ENCODE data around the gene C1QL4. TPM values are rescaled to one million over a fixed set of nuclear protein-coding genes. Genes with fewer than 3 reads are reported as not detected.
"Not testable (repeated sequence)": the region's sequence is repeated elsewhere in the genome, so short reads cannot be mapped to it uniquely, and the experiment has no call there.

Gene C1QL4
- total RNA-seq, 1 donor from 2014 or later = not detected

DNA sequence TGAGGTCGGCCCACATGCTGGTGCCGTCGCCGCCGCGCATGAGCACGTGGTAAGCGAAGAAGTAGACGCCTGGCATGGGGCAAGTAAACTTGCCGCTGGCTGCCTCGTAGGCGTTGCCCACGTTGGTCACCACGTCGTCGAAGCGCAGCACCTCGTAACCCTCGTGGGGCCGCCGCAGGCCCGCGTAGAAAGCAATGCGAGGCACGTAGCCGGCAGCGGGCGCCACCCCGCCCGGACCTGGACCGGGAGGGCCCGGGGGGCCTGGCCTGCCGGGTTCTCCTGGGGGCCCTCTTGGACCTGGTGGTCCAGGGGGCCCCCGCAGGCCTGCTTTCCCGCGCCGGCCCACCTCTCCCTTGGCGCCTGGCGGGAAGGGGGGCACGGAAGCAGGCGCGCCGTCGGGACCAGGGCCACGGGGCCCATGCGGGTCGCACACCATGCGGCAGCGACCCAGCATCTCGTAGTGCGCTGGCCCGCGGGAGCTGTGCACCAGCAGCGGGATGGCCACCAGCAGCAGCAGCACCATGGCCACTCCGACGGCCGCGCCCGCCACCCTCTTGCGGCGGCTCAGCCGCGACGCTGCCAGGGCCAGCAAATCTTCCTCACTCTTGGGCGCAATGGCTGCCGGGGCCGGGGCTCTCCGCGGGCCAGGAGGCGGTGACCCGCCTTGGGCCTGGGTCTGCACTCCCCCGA lies 888 bp downstream of the C1QL4 start:
- H3K9me3 Mint-ChIP-seq (ENCODE audit: unreplicated experiment) = no peaks in the 10 kb centered on the region
- no peaks in the 10 kb centered on the region for H3K36me3 Mint-ChIP-seq (ENCODE audit: unreplicated experiment)
- H3K27me3 Mint-ChIP-seq (ENCODE audit: unreplicated experiment) = peaks cover 25% of the 10 kb centered on the region
- H3K27ac Mint-ChIP-seq (ENCODE audit: unreplicated experiment) = no peak overlapping the region
- TF ChIP-seq, protein P1, sequence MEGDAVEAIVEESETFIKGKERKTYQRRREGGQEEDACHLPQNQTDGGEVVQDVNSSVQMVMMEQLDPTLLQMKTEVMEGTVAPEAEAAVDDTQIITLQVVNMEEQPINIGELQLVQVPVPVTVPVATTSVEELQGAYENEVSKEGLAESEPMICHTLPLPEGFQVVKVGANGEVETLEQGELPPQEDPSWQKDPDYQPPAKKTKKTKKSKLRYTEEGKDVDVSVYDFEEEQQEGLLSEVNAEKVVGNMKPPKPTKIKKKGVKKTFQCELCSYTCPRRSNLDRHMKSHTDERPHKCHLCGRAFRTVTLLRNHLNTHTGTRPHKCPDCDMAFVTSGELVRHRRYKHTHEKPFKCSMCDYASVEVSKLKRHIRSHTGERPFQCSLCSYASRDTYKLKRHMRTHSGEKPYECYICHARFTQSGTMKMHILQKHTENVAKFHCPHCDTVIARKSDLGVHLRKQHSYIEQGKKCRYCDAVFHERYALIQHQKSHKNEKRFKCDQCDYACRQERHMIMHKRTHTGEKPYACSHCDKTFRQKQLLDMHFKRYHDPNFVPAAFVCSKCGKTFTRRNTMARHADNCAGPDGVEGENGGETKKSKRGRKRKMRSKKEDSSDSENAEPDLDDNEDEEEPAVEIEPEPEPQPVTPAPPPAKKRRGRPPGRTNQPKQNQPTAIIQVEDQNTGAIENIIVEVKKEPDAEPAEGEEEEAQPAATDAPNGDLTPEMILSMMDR (IDR thresholded peaks at IDR 0.05) = no peak
- no peak for DNase-seq (ENCODE audit: extremely low spot score, unreplicated experiment)
- H3K4me3 Mint-ChIP-seq (ENCODE audit: unreplicated experiment) = no peak overlapping the region
- peaks cover 23% of the 10 kb centered on the region for H3K4me1 Mint-ChIP-seq (ENCODE audit: unreplicated experiment)

DNA sequence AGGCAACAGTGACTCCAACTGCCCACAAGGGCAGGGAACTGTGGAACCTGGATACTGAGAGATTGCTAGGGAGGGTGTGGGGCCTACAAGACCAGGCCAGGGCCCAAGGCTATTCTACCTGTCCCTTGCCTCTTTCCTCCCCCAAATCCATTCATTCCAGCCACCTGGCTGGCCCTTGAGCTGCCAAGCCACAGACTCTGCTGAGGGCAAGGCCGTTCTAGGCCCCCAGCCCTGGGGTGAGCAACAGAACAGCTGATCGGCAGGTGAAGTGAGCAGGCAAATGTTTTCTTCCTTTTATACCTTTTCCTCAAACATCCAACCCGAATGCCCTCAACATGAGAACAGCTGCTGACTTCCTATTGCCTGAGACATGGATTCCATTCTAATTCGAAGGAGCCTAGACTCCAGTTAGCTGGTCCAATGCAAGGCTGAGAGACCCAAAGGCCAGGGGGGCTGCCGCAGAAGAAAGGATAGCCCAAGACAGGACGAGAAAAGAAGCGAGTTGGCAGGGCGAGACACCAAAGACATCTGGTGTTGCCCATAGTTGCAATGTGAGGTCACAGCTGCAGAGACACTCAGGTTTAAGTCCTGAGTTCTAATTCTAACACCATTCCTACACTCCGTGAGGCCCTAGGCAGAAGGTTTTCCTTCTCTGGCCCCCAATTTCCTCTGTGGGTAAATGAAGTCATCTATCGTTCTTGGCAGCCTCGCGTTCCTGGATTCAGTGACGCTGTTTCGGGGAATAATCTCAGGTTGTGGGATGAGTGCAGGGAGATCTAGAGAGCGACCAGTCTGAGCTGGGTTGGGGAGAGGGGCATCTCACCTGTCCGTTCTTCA lies 1.7 kb downstream of the C1QL4 start:
- no peak overlapping the region for H3K27ac Mint-ChIP-seq (ENCODE audit: unreplicated experiment)
- DNase-seq (ENCODE audit: extremely low spot score, unreplicated experiment) = no peak
- TF ChIP-seq, protein P1 (IDR thresholded peaks at IDR 0.05) = no peak
- H3K36me3 Mint-ChIP-seq (ENCODE audit: unreplicated experiment) = no peaks in the 10 kb centered on the region
- peaks cover 22% of the 10 kb centered on the region for H3K27me3 Mint-ChIP-seq (ENCODE audit: unreplicated experiment)
- no peaks in the 10 kb centered on the region for H3K9me3 Mint-ChIP-seq (ENCODE audit: unreplicated experiment)
- peaks cover 22% of the 10 kb centered on the region for H3K4me1 Mint-ChIP-seq (ENCODE audit: unreplicated experiment)
- peak overlapping the region; percentile 29 for H3K4me3 Mint-ChIP-seq (ENCODE audit: unreplicated experiment)

DNA sequence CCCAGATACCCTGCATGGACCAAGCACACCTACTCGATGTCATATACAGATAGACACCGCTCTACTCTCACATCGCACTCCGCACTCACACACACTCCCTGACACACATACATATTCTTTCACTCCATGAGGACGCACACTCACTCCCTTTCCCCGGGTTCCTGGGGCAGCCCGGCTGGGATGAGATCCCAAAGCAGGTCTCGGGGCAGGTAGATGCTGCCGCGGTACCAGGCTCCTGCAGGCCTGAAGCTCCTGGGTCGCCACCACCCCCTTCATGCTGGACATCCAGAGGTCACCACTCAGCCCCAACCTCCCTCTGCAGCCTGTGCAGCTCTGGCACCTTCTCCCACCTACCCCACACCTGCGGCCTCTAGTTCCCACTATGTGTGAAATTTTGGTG lies 2.3 kb downstream of the C1QL4 start:
- H3K4me3 Mint-ChIP-seq (ENCODE audit: unreplicated experiment) = no peak overlapping the region
- DNase-seq (ENCODE audit: extremely low spot score, unreplicated experiment) = no peak
- no peak overlapping the region for H3K27ac Mint-ChIP-seq (ENCODE audit: unreplicated experiment)

DNA sequence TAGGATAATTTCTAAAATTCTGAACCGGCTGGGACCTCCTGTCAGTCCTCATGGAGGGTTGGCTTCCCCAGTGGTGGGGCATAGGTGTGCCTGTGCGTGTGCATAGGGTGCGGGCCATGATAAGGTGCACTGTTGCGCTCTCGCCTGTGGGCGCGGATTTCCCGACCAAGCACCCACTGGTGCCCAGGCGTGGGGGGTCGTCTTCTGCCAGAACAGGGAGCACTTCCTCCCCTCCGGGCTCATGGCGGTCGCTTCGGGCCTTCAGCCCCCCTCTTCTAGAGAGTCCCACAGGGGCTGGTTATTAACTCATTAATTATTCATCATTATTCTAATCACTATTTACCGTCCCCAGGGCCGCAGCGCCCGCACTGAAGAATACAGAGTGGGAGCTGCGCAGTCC lies 2.8 kb downstream of the C1QL4 start:
- Mint-ChIP-seq H3K36me3 (ENCODE audit: unreplicated experiment) (no peaks in the 10 kb centered on the region), H3K4me1 (ENCODE audit: unreplicated experiment) (peaks cover 11% of the 10 kb centered on the region), H3K9me3 (ENCODE audit: unreplicated experiment) (no peaks in the 10 kb centered on the region), H3K27ac (ENCODE audit: unreplicated experiment) (no peak overlapping the region), H3K27me3 (ENCODE audit: unreplicated experiment) (peaks cover 22% of the 10 kb centered on the region), H3K4me3 (ENCODE audit: unreplicated experiment) (no peak overlapping the region)
- no peak for DNase-seq (ENCODE audit: extremely low spot score, unreplicated experiment)
- TF ChIP-seq, protein P1 (IDR thresholded peaks at IDR 0.05) = no peak

More for the DNA sequence above, 2.3 kb downstream of the C1QL4 start:
- Mint-ChIP-seq H3K27me3 (ENCODE audit: unreplicated experiment) (peaks cover 22% of the 10 kb centered on the region), H3K9me3 (ENCODE audit: unreplicated experiment) (no peaks in the 10 kb centered on the region), H3K4me1 (ENCODE audit: unreplicated experiment) (peaks cover 16% of the 10 kb centered on the region), H3K36me3 (ENCODE audit: unreplicated experiment) (no peaks in the 10 kb centered on the region)
- TF ChIP-seq, protein P1 (IDR thresholded peaks at IDR 0.05) = no peak

DNA sequence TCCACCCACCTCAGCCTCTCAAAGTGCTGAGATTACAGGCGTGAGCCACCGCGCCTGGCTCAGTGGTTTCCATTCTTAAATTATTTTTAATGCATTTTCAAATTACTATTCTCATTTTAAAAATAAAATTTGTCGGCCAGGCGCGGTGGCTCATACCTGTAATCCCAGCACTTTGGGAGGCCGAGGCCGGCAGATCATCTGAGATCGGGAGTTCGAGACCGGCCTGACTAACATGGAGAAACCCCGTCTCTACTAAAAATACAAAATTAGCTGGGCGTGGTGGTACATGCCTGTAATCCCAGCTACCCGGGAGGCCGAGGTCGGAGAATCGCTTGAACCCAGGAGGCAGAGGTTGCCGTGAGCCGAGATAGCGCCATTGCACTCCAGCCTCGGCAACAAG lies 3.2 kb downstream of the C1QL4 start:
- peaks cover 22% of the 10 kb centered on the region for H3K27me3 Mint-ChIP-seq (ENCODE audit: unreplicated experiment)
- H3K27ac Mint-ChIP-seq (ENCODE audit: unreplicated experiment); DNase-seq (ENCODE audit: extremely low spot score, unreplicated experiment); H3K9me3 Mint-ChIP-seq (ENCODE audit: unreplicated experiment); H3K4me3 Mint-ChIP-seq (ENCODE audit: unreplicated experiment); H3K36me3 Mint-ChIP-seq (ENCODE audit: unreplicated experiment); H3K4me1 Mint-ChIP-seq (ENCODE audit: unreplicated experiment): not testable (repeated sequence)
